Measurements from ENCODE around the gene PTPN23. TPM values are rescaled to one million over a fixed set of nuclear protein-coding genes. Genes with fewer than 3 reads are reported as not detected.
"Not testable (repeated sequence)": the region's sequence is repeated elsewhere in the genome, so short reads cannot be mapped to it uniquely, and the experiment has no call there.

The PTPN23 gene, protein sequence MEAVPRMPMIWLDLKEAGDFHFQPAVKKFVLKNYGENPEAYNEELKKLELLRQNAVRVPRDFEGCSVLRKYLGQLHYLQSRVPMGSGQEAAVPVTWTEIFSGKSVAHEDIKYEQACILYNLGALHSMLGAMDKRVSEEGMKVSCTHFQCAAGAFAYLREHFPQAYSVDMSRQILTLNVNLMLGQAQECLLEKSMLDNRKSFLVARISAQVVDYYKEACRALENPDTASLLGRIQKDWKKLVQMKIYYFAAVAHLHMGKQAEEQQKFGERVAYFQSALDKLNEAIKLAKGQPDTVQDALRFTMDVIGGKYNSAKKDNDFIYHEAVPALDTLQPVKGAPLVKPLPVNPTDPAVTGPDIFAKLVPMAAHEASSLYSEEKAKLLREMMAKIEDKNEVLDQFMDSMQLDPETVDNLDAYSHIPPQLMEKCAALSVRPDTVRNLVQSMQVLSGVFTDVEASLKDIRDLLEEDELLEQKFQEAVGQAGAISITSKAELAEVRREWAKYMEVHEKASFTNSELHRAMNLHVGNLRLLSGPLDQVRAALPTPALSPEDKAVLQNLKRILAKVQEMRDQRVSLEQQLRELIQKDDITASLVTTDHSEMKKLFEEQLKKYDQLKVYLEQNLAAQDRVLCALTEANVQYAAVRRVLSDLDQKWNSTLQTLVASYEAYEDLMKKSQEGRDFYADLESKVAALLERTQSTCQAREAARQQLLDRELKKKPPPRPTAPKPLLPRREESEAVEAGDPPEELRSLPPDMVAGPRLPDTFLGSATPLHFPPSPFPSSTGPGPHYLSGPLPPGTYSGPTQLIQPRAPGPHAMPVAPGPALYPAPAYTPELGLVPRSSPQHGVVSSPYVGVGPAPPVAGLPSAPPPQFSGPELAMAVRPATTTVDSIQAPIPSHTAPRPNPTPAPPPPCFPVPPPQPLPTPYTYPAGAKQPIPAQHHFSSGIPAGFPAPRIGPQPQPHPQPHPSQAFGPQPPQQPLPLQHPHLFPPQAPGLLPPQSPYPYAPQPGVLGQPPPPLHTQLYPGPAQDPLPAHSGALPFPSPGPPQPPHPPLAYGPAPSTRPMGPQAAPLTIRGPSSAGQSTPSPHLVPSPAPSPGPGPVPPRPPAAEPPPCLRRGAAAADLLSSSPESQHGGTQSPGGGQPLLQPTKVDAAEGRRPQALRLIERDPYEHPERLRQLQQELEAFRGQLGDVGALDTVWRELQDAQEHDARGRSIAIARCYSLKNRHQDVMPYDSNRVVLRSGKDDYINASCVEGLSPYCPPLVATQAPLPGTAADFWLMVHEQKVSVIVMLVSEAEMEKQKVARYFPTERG (N-terminal part only)
- 17.5 TPM for total RNA-seq

DNA sequence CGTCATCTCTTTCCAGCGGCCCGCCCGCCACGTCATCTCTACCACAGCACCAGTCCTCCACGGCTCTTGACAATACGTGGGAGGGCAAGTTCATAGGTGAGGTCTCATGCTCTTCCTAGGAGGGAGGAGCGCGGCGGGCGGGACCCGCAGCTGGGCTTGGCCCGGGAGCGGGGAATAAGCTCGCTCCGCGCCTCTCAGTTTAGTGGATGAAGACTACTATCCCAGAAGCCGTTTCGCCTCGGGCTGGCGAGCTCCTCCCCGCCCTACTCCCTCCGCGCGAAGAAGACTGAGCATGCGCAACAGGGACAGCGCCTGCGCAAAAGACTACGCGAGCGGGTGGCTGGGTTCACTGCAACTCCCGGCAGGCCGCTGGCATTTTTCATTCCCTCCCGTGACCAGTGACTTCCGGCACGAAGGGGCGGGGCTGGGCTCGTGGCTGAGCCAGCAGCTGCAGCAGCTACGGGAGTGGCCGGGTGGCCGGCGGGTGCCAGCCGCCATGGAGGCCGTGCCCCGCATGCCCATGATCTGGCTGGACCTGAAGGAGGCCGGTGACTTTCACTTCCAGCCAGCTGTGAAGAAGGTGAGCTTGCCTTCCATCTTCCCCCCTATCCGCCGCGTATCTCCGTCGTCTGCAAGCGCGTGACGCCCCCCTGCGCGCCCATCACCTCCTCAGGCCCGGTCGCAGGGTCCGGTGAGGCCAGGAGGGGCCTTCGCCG is at the start of gene PTPN23:
TSS of gene PTPN23 (plus strand) at position 421 of the 716 bp plus-strand sequence. CDS start at position 497, 76 bp downstream.
- peak; percentile 98 for DNase-seq

DNA sequence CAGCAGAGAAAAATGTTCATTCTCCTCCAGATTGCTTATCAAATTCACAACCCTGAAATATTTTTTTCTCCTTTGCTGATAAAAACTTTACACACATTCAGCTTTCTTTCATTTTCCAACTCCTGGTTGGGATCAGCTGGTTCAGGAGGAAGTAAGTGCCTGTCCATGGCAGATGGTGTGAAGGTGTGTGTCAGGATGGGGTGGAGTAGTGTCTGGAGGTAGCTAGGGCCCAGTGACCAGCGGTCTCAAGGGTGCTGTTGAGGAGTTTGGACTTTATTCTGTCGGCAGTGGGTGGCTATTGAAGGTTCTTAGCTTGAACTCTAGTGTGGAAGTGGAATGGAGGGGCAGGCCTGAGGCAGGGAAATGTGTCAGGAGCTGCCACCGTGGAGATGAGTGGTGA is 46.9 kb upstream of the PTPN23 start:
- DNase-seq: no peak

- no peak for DNase-seq
Observed at GRCh38 chr3:47337656-47338055, 43.2 kb upstream of the PTPN23 start.

DNA sequence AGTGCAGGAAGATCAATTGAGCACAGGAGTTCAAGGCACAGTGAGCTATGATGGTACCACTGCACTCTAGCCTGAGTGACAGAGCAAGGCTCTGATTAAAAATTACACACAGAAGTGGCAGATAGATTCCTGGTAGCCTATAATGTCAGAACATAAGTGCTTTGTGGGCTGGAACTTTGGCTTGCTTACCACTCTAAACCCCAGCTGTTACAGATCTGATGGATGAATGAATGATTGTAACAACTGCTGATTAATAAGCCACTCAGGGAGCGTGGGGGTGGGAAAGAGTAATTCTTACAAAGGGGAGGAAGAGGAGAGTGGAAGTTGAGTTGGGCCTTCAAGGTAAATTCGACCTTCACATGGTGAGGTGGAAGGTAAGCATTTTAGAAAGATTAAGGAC is 40.9 kb upstream of the PTPN23 start:
- no peak for DNase-seq

GRCh38 chr3:47340866-47341265 is 40.0 kb upstream of the PTPN23 start:
- no peak for DNase-seq

GRCh38 chr3:47342151-47342550 is 38.7 kb upstream of the PTPN23 start:
- no peak for DNase-seq

DNA sequence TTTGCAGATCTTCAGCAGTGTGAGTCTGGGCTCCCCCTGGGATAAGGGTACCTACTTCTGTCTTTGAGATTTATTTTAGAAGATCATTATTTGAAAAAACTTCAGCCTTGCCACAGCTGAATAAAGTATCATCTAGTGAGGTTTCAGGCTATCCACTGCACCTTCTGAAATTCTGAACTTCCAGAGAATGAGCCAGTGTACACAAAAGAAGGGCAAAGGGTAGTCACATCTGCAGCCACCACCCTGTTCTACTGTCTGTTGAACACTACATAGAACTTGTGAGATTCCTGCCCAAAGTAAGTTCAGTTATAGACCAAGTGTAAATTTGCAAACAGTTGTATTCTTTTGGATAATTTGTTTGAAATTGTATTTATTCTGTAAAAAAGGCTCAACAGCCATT is 38.0 kb upstream of the PTPN23 start:
- no peak for DNase-seq

GRCh38 chr3:47343471-47343971 is 37.3 kb upstream of the PTPN23 start:
- no peak for DNase-seq

DNA sequence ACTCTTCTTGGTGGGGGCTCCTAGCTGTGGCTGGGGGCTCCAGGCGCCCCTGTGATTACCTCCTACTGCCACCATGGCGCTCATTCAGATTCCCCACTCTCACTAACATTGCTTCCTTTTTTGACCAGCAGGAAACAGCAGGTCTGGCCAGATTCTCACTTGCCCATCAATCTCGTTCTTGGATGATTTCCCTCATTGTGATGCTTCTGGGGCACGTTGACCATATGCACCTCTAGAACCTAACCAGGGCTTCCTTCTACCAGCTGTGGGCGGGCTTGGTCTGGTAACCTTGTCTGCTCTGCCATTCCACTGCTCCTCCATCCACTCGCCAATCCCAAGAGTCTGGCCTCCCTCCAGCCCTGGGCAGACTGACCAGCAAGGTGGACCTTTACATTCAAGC is 35.9 kb upstream of the PTPN23 start:
- DNase-seq: no peak

GRCh38 chr3:47347217-47347801 is 33.5 kb upstream of the PTPN23 start:
- DNase-seq: no peak

GRCh38 chr3:47348411-47349154 is 32.2 kb upstream of the PTPN23 start:
- DNase-seq: no peak

DNA sequence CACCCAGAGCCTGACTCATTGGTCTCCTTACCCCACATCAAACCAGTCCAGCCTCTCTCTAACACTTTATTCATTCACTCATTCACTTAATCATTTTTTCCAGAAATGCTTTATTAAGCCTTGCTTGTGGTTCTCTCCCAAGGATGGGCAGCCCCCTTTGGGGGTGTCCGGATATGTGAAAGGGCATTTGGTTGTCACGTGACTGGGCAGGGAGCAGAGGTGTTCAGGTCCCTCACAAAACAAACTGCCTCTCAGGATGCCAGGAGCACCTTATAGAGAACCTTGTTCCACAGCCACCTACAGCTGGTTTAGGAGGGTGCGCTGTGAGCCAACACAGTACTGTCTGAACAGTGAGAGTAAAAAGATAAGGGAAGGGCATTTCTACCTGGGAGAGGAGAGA is 25.8 kb upstream of the PTPN23 start:
- DNase-seq: no peak

DNA sequence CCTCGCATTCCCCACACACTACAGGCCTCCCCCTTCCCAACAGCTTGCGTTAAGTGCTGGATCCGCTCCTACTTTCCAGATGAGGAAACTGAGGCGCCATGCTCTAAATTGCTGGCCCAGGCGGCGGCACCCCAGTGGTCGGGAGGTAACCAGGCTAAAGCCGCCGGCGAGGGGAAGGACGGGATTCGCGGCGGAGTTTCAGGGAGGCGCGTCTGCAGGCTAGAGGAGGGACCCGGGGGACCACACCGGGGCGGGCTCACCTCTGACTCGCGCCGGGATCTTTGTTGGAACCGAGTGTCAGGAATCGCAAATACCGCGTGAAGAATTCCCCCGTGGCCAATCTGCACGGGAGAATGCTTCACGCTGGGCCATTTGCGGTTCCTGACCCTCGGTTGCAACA is 24.6 kb upstream of the PTPN23 start:
- DNase-seq: no peak

GRCh38 chr3:47359323-47359722 is 21.5 kb upstream of the PTPN23 start:
- no peak for DNase-seq

- DNase-seq: not testable (repeated sequence)
Observed at GRCh38 chr3:47360110-47360517, 20.7 kb upstream of the PTPN23 start.

DNA sequence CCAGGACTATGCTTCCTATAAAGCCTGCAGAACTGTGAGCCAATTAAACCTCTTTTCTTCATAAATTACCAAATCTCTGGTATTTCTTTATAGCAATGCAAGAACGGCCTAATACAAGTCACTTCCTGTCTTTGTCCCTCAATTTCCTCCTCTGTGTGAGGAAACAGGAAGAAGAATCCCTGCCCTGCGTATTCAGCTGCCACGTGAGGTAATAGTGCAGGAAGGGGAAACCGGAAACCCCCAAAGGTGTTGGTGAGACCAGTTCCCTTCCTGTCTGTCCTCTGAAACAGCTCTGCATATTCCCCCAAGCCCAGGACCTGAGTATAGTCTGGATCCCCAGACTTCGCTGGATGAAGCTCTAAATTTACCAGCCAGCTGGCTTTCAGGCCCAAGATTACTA is 18.1 kb upstream of the PTPN23 start:
- no peak for DNase-seq

GRCh38 chr3:47365213-47366153 is 15.3 kb upstream of the PTPN23 start:
- no peak for DNase-seq

- DNase-seq: no peak
Observed at GRCh38 chr3:47366833-47367232, 14.0 kb upstream of the PTPN23 start.

- no peak for DNase-seq
Observed at GRCh38 chr3:47367631-47368030, 13.2 kb upstream of the PTPN23 start.
